H1 (cell line): ENCODE data around the gene COG3. TPM values are rescaled to one million over a fixed set of nuclear protein-coding genes. Genes with fewer than 3 reads are reported as not detected.

Experiments used
- CTCF ChIA-PET: fragments of 300-600 bp; sonication (Branson Sonifier 250); formaldehyde crosslinking; loops from one replicate; lab custom pipeline; 2021; ENCODE audit not compliant: partially characterized antibody; lab: Charles Lee
- POLR2A ChIA-PET: fragments of 300-600 bp; sonication (Branson Sonifier 250); formaldehyde crosslinking; loops from one replicate; lab custom pipeline; 2021; ENCODE audit warnings: inconsistent platforms; ENCODE audit not compliant: partially characterized antibody; lab: Charles Lee
- DNase-seq, 2 experiments: peaks; one replicate each; pipeline versions ENCODE4 v3.0.0 to v3.0.0-alpha.2; 2010 to 2022; ENCODE audit warnings: low spot score in 2 of 2, low read depth in 1 of 2, mixed read lengths in 1 of 2
- FAIRE-seq: peaks from 2 replicates; lab custom pipeline; 2011; peaks lifted over from hg19 to GRCh38; lab: Jason Lieb, UNC
- H2AFZ ChIP-seq: 2 replicates; pipeline ENCODE4 v1.8.1; 2012; ENCODE audit warnings: low read length, inconsistent platforms
- H2AK5ac ChIP-seq: 2 replicates; pipeline ENCODE4 v1.6.1; 2013; ENCODE audit warnings: low read depth, low read length
- H2BK120ac ChIP-seq: replicated peaks from 2 replicates; pipeline ENCODE3; 2013; ENCODE audit warnings: low read depth, low read length, inconsistent platforms
- H2BK12ac ChIP-seq: 2 replicates; pipeline ENCODE4 v1.6.1; 2013; ENCODE audit warnings: low read depth, low read length
- H2BK15ac ChIP-seq: 2 replicates; pipeline ENCODE4 v1.6.1; 2013; ENCODE audit warnings: low read length
- H2BK20ac ChIP-seq: 2 replicates; pipeline ENCODE4 v1.6.1; 2013; ENCODE audit warnings: low read length
- H2BK5ac ChIP-seq: 2 replicates; pipeline ENCODE4 v1.6.1; 2013; ENCODE audit warnings: low read depth, low read length
- H3K14ac ChIP-seq: 2 replicates; pipeline ENCODE4 v1.6.1; 2013; ENCODE audit warnings: inconsistent platforms; ENCODE audit not compliant: insufficient read length
- H3K18ac ChIP-seq: 2 replicates; pipeline ENCODE4 v1.6.1; 2013; ENCODE audit warnings: low read length; ENCODE audit errors: extremely low read depth
- H3K23ac ChIP-seq: 2 replicates; pipeline ENCODE4 v1.6.1; 2013; ENCODE audit warnings: inconsistent platforms; ENCODE audit not compliant: insufficient read length
- H3K23me2 ChIP-seq: 2 replicates; pipeline ENCODE4 v1.6.1; 2013; ENCODE audit warnings: low read depth, low read length
- H3K27ac ChIP-seq: 2 replicates; pipeline ENCODE4 v1.6.1; 2011; ENCODE audit warnings: low read depth, low read length, inconsistent platforms
- H3K27me3 ChIP-seq, 4 experiments: replicated peaks in 1 of 4; 1 replicate in 1 of 4; 2 replicates in 3 of 4; pipeline versions ENCODE4 v1.6.1 to v1.8.1; 2011 to 2013; ENCODE audit warnings: low read length in 3 of 4, mild to moderate bottlenecking in 3 of 4, inconsistent platforms in 2 of 4, mixed read lengths in 2 of 4, moderate library complexity in 1 of 4; ENCODE audit not compliant: control insufficient read depth in 3 of 4, insufficient read depth in 3 of 4; ENCODE audit errors: extremely low read depth in 1 of 4
- H3K36me3 ChIP-seq, 4 experiments: 2 replicates each; pipeline versions ENCODE4 v1.6.1 to v1.8.1; 2011 to 2013; ENCODE audit warnings: mild to moderate bottlenecking in 4 of 4, low read length in 3 of 4, moderate library complexity in 2 of 4, control low read depth in 1 of 4, inconsistent platforms in 1 of 4; ENCODE audit not compliant: insufficient read depth in 4 of 4, control insufficient read depth in 2 of 4
- H3K4ac ChIP-seq: replicated peaks from 2 replicates; pipeline ENCODE3; 2013; ENCODE audit warnings: low read length, low read depth, mixed read lengths, inconsistent platforms; ENCODE audit not compliant: insufficient read length
- H3K4me1 ChIP-seq, 4 experiments: replicated peaks in 1 of 4; 1 replicate in 1 of 4; 2 replicates in 3 of 4; pipeline versions ENCODE4 v1.6.1 to v1.8.1; 2011 to 2013; ENCODE audit warnings: low read length in 3 of 4, inconsistent platforms in 2 of 4, mixed read lengths in 1 of 4; ENCODE audit not compliant: insufficient read depth in 4 of 4, control insufficient read depth in 3 of 4
- H3K4me2 ChIP-seq, 2 experiments: 2 replicates each; pipeline versions ENCODE4 v1.6.1 to v1.8.1; 2011 to 2013; ENCODE audit warnings: low read depth in 2 of 2, low read length in 2 of 2, control low read depth in 1 of 2, inconsistent platforms in 1 of 2, mild to moderate bottlenecking in 1 of 2; ENCODE audit not compliant: insufficient read depth in 1 of 2
- H3K4me3 ChIP-seq, 4 experiments: fragments of 200-600, 300-600 bp in 1 of 4; sonication (generic), shearing (Covaris generic), sonication (Bioruptor Twin) in 1 of 4; 2 replicates each; pipeline versions ENCODE4 v1.5.1 to v1.8.1; 2011 to 2016; ENCODE audit warnings: low read length in 4 of 4, low read depth in 3 of 4, control low read depth in 2 of 4, inconsistent platforms in 2 of 4, mild to moderate bottlenecking in 2 of 4, mixed read lengths in 1 of 4, moderate library complexity in 1 of 4; ENCODE audit not compliant: insufficient read depth in 2 of 4; ENCODE audit errors: extremely low read depth in 1 of 4
- H3K56ac ChIP-seq: replicated peaks from 2 replicates; pipeline ENCODE3; 2013; ENCODE audit warnings: low read depth, mild to moderate bottlenecking, mixed read lengths, low read length, inconsistent platforms; ENCODE audit not compliant: insufficient read length
- H3K79me1 ChIP-seq: 2 replicates; pipeline ENCODE4 v1.6.1; 2013; ENCODE audit warnings: low read depth, low read length, control low read depth
- H3K79me2 ChIP-seq, 2 experiments: 2 replicates each; pipeline versions ENCODE4 v1.6.1 to v1.8.1; 2012 to 2013; ENCODE audit warnings: low read length in 2 of 2, mild to moderate bottlenecking in 2 of 2, inconsistent platforms in 1 of 2; ENCODE audit not compliant: insufficient read depth in 2 of 2, control insufficient read depth in 1 of 2
- H3K9ac ChIP-seq, 4 experiments: replicated peaks in 1 of 4; 1 replicate in 1 of 4; 2 replicates in 3 of 4; pipeline versions ENCODE4 v1.6.1 to v1.8.1; 2011 to 2013; ENCODE audit warnings: low read depth in 3 of 4, low read length in 3 of 4, control low read depth in 2 of 4, mild to moderate bottlenecking in 2 of 4, moderate library complexity in 2 of 4, inconsistent platforms in 1 of 4; ENCODE audit errors: extremely low read depth in 1 of 4
- H3K9me3 ChIP-seq, 2 experiments: 2 replicates each; pipeline versions ENCODE4 v1.6.1 to v1.8.1; 2012 to 2013; ENCODE audit warnings: mild to moderate bottlenecking in 2 of 2, moderate library complexity in 2 of 2, control low read depth in 1 of 2, inconsistent platforms in 1 of 2, low read depth in 1 of 2, low read length in 1 of 2, mixed read lengths in 1 of 2; ENCODE audit not compliant: insufficient read depth in 2 of 2
- H4K20me1 ChIP-seq, 2 experiments: replicated peaks in 1 of 2; 2 replicates each; pipeline versions ENCODE3 to v1.8.1; 2011 to 2013; ENCODE audit warnings: inconsistent platforms in 2 of 2, low read length in 2 of 2, mild to moderate bottlenecking in 1 of 2; ENCODE audit not compliant: insufficient read depth in 2 of 2, control insufficient read depth in 1 of 2
- H4K5ac ChIP-seq: 2 replicates; pipeline ENCODE4 v1.6.1; 2013; ENCODE audit warnings: low read length, low read depth, mixed read lengths, inconsistent platforms; ENCODE audit not compliant: insufficient read length
- H4K8ac ChIP-seq: 2 replicates; pipeline ENCODE4 v1.8.0; 2013; ENCODE audit warnings: mild to moderate bottlenecking, moderate library complexity, low read length, inconsistent platforms; ENCODE audit not compliant: insufficient read depth; ENCODE audit errors: extremely low read depth
- H4K91ac ChIP-seq: replicated peaks from 2 replicates; pipeline ENCODE3; 2013; ENCODE audit warnings: low read length, mixed read lengths, inconsistent platforms; ENCODE audit not compliant: insufficient read length
- CHD1 ChIP-seq: IDR thresholded peaks from 2 replicates; pipeline ENCODE4 v1.6.1; 2012; ENCODE audit warnings: low read depth, low read length, improper control_type of control experiment
- POLR2A ChIP-seq, 2 experiments: IDR thresholded peaks; 1 replicate in 1 of 2; 2 replicates in 1 of 2; pipeline ENCODE4 v1.6.1; 2011; ENCODE audit warnings: low read depth in 2 of 2, low read length in 2 of 2, mild to moderate bottlenecking in 2 of 2; ENCODE audit errors: control extremely low read depth in 1 of 2
- RBBP5 ChIP-seq: IDR thresholded peaks from 2 replicates; pipeline ENCODE4 v1.7.1; 2012; ENCODE audit warnings: low read depth, mild to moderate bottlenecking, inconsistent platforms, low read length, moderate library complexity, borderline replicate concordance
- SIN3A ChIP-seq, 2 experiments: IDR thresholded peaks in 1 of 2; conservative IDR thresholded peaks in 1 of 2; 2 replicates each; pipeline ENCODE4 v1.6.1; 2011 to 2012; ENCODE audit warnings: low read length in 2 of 2, improper control_type of control experiment in 1 of 2, low read depth in 1 of 2, mild to moderate bottlenecking in 1 of 2
- SRF ChIP-seq: IDR thresholded peaks from 2 replicates; pipeline ENCODE4 v1.6.1; 2011; ENCODE audit warnings: mild to moderate bottlenecking, low read depth, low read length, moderate library complexity
- WGBS, 2 experiments: shearing (Covaris generic) in 1 of 2; methylation state at CpG; one replicate each; pipeline versions ENCODE4 v1.1.6 to v1.1.7; 2013 to 2015; ENCODE audit warnings: low lambda C conversion rate in 2 of 2, mixed read lengths in 2 of 2, inconsistent platforms in 1 of 2, low coverage in 1 of 2, missing lambda C conversion rate in 1 of 2; ENCODE audit not compliant: insufficient replicate concordance in 2 of 2, insufficient coverage in 1 of 2, insufficient read length in 1 of 2; ENCODE audit errors: extremely low coverage in 1 of 2, missing lambda C conversion rate in 1 of 2; 5-methylcytosine and 5-hydroxymethylcytosine counted together
- polyA plus RNA-seq, 7 experiments: library from polyadenylated mRNA; depleted of rRNA in 3 of 7; stranded (reverse) in 5 of 7; unstranded in 2 of 7; fragments of >200 nt in 5 of 7; fragments of 200-250 nt in 2 of 7; gene quantifications; 1 replicate in 5 of 7; 2 replicates in 1 of 7; 4 replicates in 1 of 7; pipeline versions ENCODE4 v1.2.1 to v1.2.3, GENCODE V29; 2011 to 2013; ENCODE audit warnings: missing spikeins in 2 of 7, mixed read lengths in 2 of 7
- total RNA-seq: library from RNA; stranded (reverse); fragmentation: NEBNext Ultra II Directional; extraction: Animal tissue kit (Norgen Biotek cat#: 25700); gene quantifications from 2 replicates; pipeline ENCODE4 v1.2.1, GENCODE V29; 2021

Gene COG3
- total and polyA plus RNA-seq, 2 of the 8 experiments (the other 6 are each of a cell fraction or from before 2014, with no cell fraction given): 12.7 to 13.5 TPM

DNA sequence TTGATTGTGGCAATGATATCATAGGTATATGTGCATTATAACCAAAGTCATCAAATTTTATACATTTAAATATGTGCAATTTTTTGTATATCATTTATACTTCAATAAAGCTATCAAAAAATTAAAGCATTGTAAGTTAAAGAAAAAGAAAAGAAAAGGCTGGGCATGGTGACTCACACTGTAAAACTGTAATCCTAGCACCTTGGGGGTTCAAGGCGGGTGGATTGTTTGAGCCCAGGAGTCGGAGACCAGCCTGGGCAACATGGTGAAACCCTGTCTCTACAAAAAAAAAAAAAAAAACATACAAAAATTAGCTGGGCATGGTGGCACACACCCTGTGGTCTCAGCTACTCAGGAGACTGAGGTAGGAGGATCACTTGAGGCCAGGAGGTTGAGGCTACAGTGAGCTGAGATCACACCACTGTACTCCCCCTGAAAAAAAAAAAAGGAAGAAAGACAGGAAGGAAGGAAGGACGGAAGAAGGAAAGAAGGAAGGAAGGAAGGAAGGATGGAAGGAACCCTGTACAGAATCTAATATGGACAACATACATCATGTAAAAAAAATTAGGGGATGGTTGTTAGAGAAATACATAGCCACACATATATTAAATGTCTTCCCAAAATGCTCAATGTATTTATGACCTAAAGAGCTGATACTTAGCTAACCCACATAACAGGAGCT, 24.8 kb upstream of the COG3 start:
- no peak overlapping the region for H3K27ac ChIP-seq
- no peaks in the 10 kb centered on the region for H3K79me1 ChIP-seq
- no peak overlapping the region for H4K91ac ChIP-seq
- H2AFZ ChIP-seq: no peak overlapping the region
- H3K79me2 ChIP-seq: no peaks in the 10 kb centered on the region
- H3K4me1 ChIP-seq: peaks cover 0 to 3% (median 0%) of the 10 kb centered on the region in 4 experiments; a peak in 1 of 7 replicates
- no peak overlapping the region for H3K14ac ChIP-seq
- no peak overlapping the region for H3K4ac ChIP-seq
- no peak overlapping the region for H3K4me2 ChIP-seq
- no peak overlapping the region for H2BK120ac ChIP-seq
- H3K23me2 ChIP-seq: no peaks in the 10 kb centered on the region
- no peak overlapping the region for H2BK15ac ChIP-seq
- POLR2A ChIA-PET: no interaction called here
- H2AK5ac ChIP-seq: no peak overlapping the region
- H3K9me3 ChIP-seq: no peaks in the 10 kb centered on the region
- no peaks in the 10 kb centered on the region for H3K36me3 ChIP-seq
- H4K20me1 ChIP-seq: no peaks in the 10 kb centered on the region
- CTCF ChIA-PET: interaction anchor here (0.9 kb wide), 1 partner anchor 70 kb away, joined by 3 read pairs; no protein-coding TSS in a partner anchor
- 76% methylated on average over 3 of the region's 3 CpGs; no CpG with 5 or more reads in 1 of the 2 experiments for WGBS, 2 experiments
- H3K56ac ChIP-seq: no peak overlapping the region
- H2BK5ac ChIP-seq: no peak overlapping the region
- H4K8ac ChIP-seq: no peak overlapping the region
- H2BK20ac ChIP-seq: no peak overlapping the region
- H3K9ac ChIP-seq: no peak overlapping the region
- H2BK12ac ChIP-seq: no peak overlapping the region
- FAIRE-seq (no peak), DNase-seq (no peak)
- no peak overlapping the region for H3K18ac ChIP-seq
- TF ChIP-seq RBBP5 (no peak), SIN3A (conservative IDR thresholded peaks at IDR 0.05 in 1 of 2, IDR thresholded peaks at IDR 0.05 in 1 of 2; ENCODE audit: low read depth in 1 of 2, low read length in 2 of 2) (no peak), SRF (no peak), CHD1 (no peak), POLR2A (IDR thresholded peaks at IDR 0.05; ENCODE audit: control extremely low read depth in 1 of 2, low read depth in 2 of 2, low read length in 2 of 2) (no peak)
- H3K27me3 ChIP-seq: no peaks in the 10 kb centered on the region
- H3K23ac ChIP-seq: no peak overlapping the region
- no peak overlapping the region for H3K4me3 ChIP-seq
- H4K5ac ChIP-seq: no peak overlapping the region
